HepG2 (cell line): ENCODE data around the gene TMEM38A. TPM values are rescaled to one million over a fixed set of nuclear protein-coding genes. Genes with fewer than 3 reads are reported as not detected.

ENCODE experiments used
- BCL6 ChIP-seq: IDR thresholded peaks from 2 replicates; pipeline ENCODE4 v1.6.1; 2016; ENCODE audit warnings: missing genetic modification reagents, missing compliant biosample characterization
- GATAD2A ChIP-seq: IDR thresholded peaks from 2 replicates; pipeline ENCODE4 v1.6.1; 2016
- HHEX ChIP-seq: IDR thresholded peaks from 2 replicates; pipeline ENCODE4 v1.6.1; 2016; ENCODE audit warnings: control low read depth
- HOXA5 ChIP-seq: sonication (generic); formaldehyde crosslinking; IDR thresholded peaks from 2 replicates; pipeline ENCODE4 v1.4.0; 2020; ENCODE audit warnings: missing genetic modification reagents
- MED13 ChIP-seq: sonication (generic); formaldehyde crosslinking; IDR thresholded peaks from 2 replicates; pipeline ENCODE4 v1.5.0; 2020; ENCODE audit warnings: missing genetic modification reagents
- PPARG ChIP-seq: conservative IDR thresholded peaks from 2 replicates; pipeline ENCODE4 v1.6.1; 2016; ENCODE audit warnings: missing biosample characterization, missing genetic modification reagents
- SATB2 ChIP-seq: sonication (generic); formaldehyde crosslinking; IDR thresholded peaks from 2 replicates; pipeline ENCODE4 v1.5.0; 2020; ENCODE audit warnings: missing genetic modification reagents
- SMARCE1 ChIP-seq: fragments of 450-650 bp; IDR thresholded peaks from 2 replicates; pipeline ENCODE4 v1.6.1; 2017; ENCODE audit warnings: borderline replicate concordance
- SUZ12 ChIP-seq: fragments of 150-350 bp; IDR thresholded peaks from 2 replicates; pipeline ENCODE4 v1.6.1; 2014; ENCODE audit warnings: low read depth, low read length
- TCF12 ChIP-seq, 2 experiments: fragments of 450-650 bp in 1 of 2; sonication (generic) in 1 of 2; formaldehyde crosslinking in 1 of 2; IDR thresholded peaks; 2 replicates each; pipeline versions ENCODE4 v1.6.1 to v1.8.0; 2017 to 2022; ENCODE audit warnings: antibody characterized with exemption in 1 of 2, mild to moderate bottlenecking in 1 of 2, missing genetic modification reagents in 1 of 2, moderate library complexity in 1 of 2
- ZKSCAN8 ChIP-seq: IDR thresholded peaks from 2 replicates; pipeline ENCODE4 v1.6.1; 2016; ENCODE audit warnings: borderline replicate concordance, missing genetic modification reagents, missing compliant biosample characterization
- ZNF296 ChIP-seq: sonication (generic); formaldehyde crosslinking; conservative IDR thresholded peaks from 2 replicates; pipeline ENCODE4 v1.5.0; 2020; ENCODE audit warnings: mild to moderate bottlenecking, missing genetic modification reagents
- ZNF30 ChIP-seq: sonication (generic); formaldehyde crosslinking; IDR thresholded peaks from 2 replicates; pipeline ENCODE4 v1.5.0; 2020; ENCODE audit warnings: mild to moderate bottlenecking, missing genetic modification reagents
- ZNF331 ChIP-seq: sonication (generic); formaldehyde crosslinking; IDR thresholded peaks from 2 replicates; pipeline ENCODE4 v1.4.0; 2020; ENCODE audit warnings: missing genetic modification reagents
- ZNF337 ChIP-seq: sonication (generic); formaldehyde crosslinking; IDR thresholded peaks from 2 replicates; pipeline ENCODE4 v1.5.1; 2020; ENCODE audit warnings: missing genetic modification reagents, low read depth, mild to moderate bottlenecking, borderline replicate concordance
- ZNF550 ChIP-seq: sonication (generic); formaldehyde crosslinking; IDR thresholded peaks from 2 replicates; pipeline ENCODE4 v1.4.0; 2020; ENCODE audit warnings: mild to moderate bottlenecking, missing genetic modification reagents, borderline replicate concordance
- ZNF564 ChIP-seq: sonication (generic); formaldehyde crosslinking; IDR thresholded peaks from 2 replicates; pipeline ENCODE4 v1.8.1; 2023; ENCODE audit warnings: mild to moderate bottlenecking, missing genetic modification reagents
- polyA plus RNA-seq, 8 experiments: library from polyadenylated mRNA; depleted of rRNA in 3 of 8; stranded (reverse) in 7 of 8; unstranded in 1 of 8; fragments of >200 nt; fragmentation: Illumina TruSeq in 4 of 8; extraction: Trizol in 4 of 8; gene quantifications; 2 replicates each; pipeline versions ENCODE4 v1.2.1 to v1.2.3, GENCODE V29; 2011 to 2016; ENCODE audit warnings: low read depth in 4 of 8, missing spikeins in 1 of 8, mixed read lengths in 1 of 8; ENCODE audit not compliant: insufficient read depth in 1 of 8
- total RNA-seq, 5 experiments: library from RNA; depleted of rRNA; stranded (reverse); fragments of >200 nt; fragmentation: Illumina TruSeq; extraction: Trizol; gene quantifications; 2 replicates each; pipeline ENCODE4 v1.2.3, GENCODE V29; 2016; ENCODE audit warnings: low read depth in 1 of 5
- TF ChIP-seq, protein P1 (sequence below): sonication (generic); formaldehyde crosslinking; IDR thresholded peaks from 2 replicates; pipeline ENCODE4 v1.4.0; 2020; ENCODE audit warnings: missing genetic modification reagents
- TF ChIP-seq, protein P2 (sequence below): sonication (generic); formaldehyde crosslinking; IDR thresholded peaks from 2 replicates; pipeline ENCODE4; 2020; ENCODE audit warnings: missing genetic modification reagents, mild to moderate bottlenecking, borderline replicate concordance
- TF ChIP-seq, protein P3 (sequence below): sonication (generic); formaldehyde crosslinking; conservative IDR thresholded peaks from 2 replicates; pipeline ENCODE4 v1.4.0; 2020; ENCODE audit warnings: mild to moderate bottlenecking, missing genetic modification reagents, moderate library complexity

Gene TMEM38A
- total and polyA plus RNA-seq, 2 of the 13 experiments (the other 11 are each of a cell fraction or from before 2014, with no cell fraction given): 4.8 to 6.8 TPM

DNA sequence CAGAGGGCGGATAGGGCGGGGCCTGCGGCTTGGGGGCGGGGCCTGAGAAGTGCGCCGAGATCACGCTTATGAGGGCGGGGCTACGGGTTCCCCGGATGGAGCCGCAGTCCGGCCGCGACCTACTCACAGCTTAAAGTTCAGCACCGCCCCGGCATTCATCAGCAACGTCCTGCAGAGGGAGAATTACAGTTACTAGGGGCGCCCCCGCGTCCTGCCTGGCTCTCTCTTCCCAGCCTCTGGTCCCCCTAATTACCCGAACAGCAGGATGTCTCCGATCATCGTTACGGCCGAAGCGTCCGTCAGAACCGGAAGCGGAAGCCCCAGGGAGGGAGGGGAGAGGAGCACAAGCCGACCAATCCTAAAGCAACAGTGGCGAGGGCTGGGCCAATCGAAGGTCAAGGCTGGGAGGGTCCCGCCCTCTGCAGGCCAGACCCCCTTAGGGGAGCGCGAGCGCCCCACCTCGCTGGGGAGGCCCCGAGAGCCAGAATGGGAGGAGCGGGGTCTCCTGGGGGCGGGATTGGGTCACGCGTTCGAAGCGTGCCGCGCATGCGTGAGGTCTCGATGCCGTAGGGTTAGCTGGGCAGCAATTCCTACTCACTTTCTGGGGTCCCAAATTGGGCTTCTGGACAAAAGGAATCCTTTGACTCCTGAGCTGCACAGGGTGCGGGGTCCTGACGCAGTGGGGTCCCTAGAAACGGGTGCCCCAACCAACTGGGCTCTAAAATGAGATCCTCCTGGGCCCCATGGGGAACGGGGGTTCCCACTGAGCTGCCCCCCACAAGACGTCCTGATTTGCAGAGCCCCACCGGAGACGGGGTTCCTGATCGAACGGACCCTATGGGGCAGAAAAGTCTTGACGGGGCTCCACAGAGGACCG is 869 bp upstream of the TMEM38A start, which contains the start of gene SMIM7 (continued):
- TF ChIP-seq, protein P1, sequence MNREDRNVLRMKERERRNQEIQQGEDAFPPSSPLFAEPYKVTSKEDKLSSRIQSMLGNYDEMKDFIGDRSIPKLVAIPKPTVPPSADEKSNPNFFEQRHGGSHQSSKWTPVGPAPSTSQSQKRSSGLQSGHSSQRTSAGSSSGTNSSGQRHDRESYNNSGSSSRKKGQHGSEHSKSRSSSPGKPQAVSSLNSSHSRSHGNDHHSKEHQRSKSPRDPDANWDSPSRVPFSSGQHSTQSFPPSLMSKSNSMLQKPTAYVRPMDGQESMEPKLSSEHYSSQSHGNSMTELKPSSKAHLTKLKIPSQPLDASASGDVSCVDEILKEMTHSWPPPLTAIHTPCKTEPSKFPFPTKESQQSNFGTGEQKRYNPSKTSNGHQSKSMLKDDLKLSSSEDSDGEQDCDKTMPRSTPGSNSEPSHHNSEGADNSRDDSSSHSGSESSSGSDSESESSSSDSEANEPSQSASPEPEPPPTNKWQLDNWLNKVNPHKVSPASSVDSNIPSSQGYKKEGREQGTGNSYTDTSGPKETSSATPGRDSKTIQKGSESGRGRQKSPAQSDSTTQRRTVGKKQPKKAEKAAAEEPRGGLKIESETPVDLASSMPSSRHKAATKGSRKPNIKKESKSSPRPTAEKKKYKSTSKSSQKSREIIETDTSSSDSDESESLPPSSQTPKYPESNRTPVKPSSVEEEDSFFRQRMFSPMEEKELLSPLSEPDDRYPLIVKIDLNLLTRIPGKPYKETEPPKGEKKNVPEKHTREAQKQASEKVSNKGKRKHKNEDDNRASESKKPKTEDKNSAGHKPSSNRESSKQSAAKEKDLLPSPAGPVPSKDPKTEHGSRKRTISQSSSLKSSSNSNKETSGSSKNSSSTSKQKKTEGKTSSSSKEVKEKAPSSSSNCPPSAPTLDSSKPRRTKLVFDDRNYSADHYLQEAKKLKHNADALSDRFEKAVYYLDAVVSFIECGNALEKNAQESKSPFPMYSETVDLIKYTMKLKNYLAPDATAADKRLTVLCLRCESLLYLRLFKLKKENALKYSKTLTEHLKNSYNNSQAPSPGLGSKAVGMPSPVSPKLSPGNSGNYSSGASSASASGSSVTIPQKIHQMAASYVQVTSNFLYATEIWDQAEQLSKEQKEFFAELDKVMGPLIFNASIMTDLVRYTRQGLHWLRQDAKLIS (CRISPR knock-in tag): no peak
- TF ChIP-seq TCF12 (IDR thresholded peaks at IDR 0.05) (no peak), TCF12 (CRISPR knock-in tag; IDR thresholded peaks at IDR 0.05) (no peak), BCL6 (CRISPR knock-in tag) (peak; percentile 21), PPARG (peak; percentile 52), HOXA5 (CRISPR knock-in tag) (0 out of 2 replicates have a peak, but pooled peaks have one; percentile 72), ZNF331 (no peak; the same call in 1 of the 2 replicates), GATAD2A (CRISPR knock-in tag) (peak; percentile 51; the same call in 1 of the 2 replicates), SMARCE1 (no peak), ZNF296 (no peak), SUZ12 (no peak), ZNF550 (CRISPR knock-in tag) (no peak), ZNF564 (no peak), MED13 (CRISPR knock-in tag) (peak; percentile 19), HHEX (CRISPR knock-in tag) (no peak), ZKSCAN8 (CRISPR knock-in tag) (no peak), ZNF30 (CRISPR knock-in tag) (0 out of 2 replicates have a peak, but pooled peaks have one; percentile 42), ZNF337 (CRISPR knock-in tag) (0 out of 2 replicates have a peak, but pooled peaks have one; percentile 10), SATB2 (CRISPR knock-in tag) (peak; percentile 48; the same call in 1 of the 2 replicates)
- TF ChIP-seq, protein P2, sequence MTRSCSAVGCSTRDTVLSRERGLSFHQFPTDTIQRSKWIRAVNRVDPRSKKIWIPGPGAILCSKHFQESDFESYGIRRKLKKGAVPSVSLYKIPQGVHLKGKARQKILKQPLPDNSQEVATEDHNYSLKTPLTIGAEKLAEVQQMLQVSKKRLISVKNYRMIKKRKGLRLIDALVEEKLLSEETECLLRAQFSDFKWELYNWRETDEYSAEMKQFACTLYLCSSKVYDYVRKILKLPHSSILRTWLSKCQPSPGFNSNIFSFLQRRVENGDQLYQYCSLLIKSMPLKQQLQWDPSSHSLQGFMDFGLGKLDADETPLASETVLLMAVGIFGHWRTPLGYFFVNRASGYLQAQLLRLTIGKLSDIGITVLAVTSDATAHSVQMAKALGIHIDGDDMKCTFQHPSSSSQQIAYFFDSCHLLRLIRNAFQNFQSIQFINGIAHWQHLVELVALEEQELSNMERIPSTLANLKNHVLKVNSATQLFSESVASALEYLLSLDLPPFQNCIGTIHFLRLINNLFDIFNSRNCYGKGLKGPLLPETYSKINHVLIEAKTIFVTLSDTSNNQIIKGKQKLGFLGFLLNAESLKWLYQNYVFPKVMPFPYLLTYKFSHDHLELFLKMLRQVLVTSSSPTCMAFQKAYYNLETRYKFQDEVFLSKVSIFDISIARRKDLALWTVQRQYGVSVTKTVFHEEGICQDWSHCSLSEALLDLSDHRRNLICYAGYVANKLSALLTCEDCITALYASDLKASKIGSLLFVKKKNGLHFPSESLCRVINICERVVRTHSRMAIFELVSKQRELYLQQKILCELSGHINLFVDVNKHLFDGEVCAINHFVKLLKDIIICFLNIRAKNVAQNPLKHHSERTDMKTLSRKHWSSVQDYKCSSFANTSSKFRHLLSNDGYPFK: peak; percentile 73; the same call in 1 of the 2 replicates
- TF ChIP-seq, protein P3, sequence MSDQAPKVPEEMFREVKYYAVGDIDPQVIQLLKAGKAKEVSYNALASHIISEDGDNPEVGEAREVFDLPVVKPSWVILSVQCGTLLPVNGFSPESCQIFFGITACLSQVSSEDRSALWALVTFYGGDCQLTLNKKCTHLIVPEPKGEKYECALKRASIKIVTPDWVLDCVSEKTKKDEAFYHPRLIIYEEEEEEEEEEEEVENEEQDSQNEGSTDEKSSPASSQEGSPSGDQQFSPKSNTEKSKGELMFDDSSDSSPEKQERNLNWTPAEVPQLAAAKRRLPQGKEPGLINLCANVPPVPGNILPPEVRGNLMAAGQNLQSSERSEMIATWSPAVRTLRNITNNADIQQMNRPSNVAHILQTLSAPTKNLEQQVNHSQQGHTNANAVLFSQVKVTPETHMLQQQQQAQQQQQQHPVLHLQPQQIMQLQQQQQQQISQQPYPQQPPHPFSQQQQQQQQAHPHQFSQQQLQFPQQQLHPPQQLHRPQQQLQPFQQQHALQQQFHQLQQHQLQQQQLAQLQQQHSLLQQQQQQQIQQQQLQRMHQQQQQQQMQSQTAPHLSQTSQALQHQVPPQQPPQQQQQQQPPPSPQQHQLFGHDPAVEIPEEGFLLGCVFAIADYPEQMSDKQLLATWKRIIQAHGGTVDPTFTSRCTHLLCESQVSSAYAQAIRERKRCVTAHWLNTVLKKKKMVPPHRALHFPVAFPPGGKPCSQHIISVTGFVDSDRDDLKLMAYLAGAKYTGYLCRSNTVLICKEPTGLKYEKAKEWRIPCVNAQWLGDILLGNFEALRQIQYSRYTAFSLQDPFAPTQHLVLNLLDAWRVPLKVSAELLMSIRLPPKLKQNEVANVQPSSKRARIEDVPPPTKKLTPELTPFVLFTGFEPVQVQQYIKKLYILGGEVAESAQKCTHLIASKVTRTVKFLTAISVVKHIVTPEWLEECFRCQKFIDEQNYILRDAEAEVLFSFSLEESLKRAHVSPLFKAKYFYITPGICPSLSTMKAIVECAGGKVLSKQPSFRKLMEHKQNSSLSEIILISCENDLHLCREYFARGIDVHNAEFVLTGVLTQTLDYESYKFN (CRISPR knock-in tag): peak; percentile 31; the same call in 1 of the 2 replicates
